Colonic mucosa (tissue), 4 donors: ENCODE data around the gene SLC17A5. TPM values are rescaled to one million over a fixed set of nuclear protein-coding genes. Genes with fewer than 3 reads are reported as not detected.

ENCODE experiments used
- DNase-seq: peaks from one replicate; pipeline ENCODE4 v3.0.0-alpha.2; 2020
- H3K27ac ChIP-seq: fragments of 200-600 bp; one replicate; pipeline ENCODE4 v1.8.0; 2021
- H3K27me3 ChIP-seq: fragments of 200-600 bp; one replicate; pipeline ENCODE4 v1.8.0; 2021
- H3K36me3 ChIP-seq: fragments of 200-600 bp; one replicate; pipeline ENCODE4 v1.8.0; 2021
- H3K4me1 ChIP-seq: fragments of 200-600 bp; one replicate; pipeline ENCODE4 v1.8.0; 2021; ENCODE audit warnings: mild to moderate bottlenecking
- H3K4me3 ChIP-seq: fragments of 200-600 bp; one replicate; pipeline ENCODE4 v1.8.0; 2021
- H3K9ac ChIP-seq, 2 donors: one replicate each; pipeline ENCODE4 v1.7.0; 2013; ENCODE audit warnings: control low read depth in 2 of 2, low read depth in 2 of 2, low read length in 2 of 2
- H3K9me3 ChIP-seq: fragments of 200-600 bp; one replicate; pipeline ENCODE4 v1.8.0; 2021
- intact Hi-C: fragments of 100-400 bp; cut with DNase I; formaldehyde crosslinking; loops from one replicate; pipeline ENCODE4 v1.14.1; 2022
- total RNA-seq, 2 donors: library from RNA; stranded (reverse); fragmentation: NEBNext Ultra II Directional in 1 of 2; extraction: Animal tissue kit (Norgen Biotek cat#: 25700) in 1 of 2; gene quantifications; one replicate each; pipeline ENCODE4 v1.2.1, GENCODE V29; 2021
- TF ChIP-seq, protein P1 (sequence below): fragments of 200-600 bp; IDR thresholded peaks from one replicate; pipeline ENCODE4 v1.8.0; 2022; ENCODE audit warnings: antibody characterized with exemption, mild to moderate bottlenecking
- donor health status: healthy.
- donor health status: DM: no; HTN: no; CAD: no.
- donor health status: DM: no; HTN: no; CAD: no.

The SLC17A5 gene, protein sequence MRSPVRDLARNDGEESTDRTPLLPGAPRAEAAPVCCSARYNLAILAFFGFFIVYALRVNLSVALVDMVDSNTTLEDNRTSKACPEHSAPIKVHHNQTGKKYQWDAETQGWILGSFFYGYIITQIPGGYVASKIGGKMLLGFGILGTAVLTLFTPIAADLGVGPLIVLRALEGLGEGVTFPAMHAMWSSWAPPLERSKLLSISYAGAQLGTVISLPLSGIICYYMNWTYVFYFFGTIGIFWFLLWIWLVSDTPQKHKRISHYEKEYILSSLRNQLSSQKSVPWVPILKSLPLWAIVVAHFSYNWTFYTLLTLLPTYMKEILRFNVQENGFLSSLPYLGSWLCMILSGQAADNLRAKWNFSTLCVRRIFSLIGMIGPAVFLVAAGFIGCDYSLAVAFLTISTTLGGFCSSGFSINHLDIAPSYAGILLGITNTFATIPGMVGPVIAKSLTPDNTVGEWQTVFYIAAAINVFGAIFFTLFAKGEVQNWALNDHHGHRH
- total RNA-seq, result 10 to 100 TPM; 24.4 to 41.5 TPM

DNA sequence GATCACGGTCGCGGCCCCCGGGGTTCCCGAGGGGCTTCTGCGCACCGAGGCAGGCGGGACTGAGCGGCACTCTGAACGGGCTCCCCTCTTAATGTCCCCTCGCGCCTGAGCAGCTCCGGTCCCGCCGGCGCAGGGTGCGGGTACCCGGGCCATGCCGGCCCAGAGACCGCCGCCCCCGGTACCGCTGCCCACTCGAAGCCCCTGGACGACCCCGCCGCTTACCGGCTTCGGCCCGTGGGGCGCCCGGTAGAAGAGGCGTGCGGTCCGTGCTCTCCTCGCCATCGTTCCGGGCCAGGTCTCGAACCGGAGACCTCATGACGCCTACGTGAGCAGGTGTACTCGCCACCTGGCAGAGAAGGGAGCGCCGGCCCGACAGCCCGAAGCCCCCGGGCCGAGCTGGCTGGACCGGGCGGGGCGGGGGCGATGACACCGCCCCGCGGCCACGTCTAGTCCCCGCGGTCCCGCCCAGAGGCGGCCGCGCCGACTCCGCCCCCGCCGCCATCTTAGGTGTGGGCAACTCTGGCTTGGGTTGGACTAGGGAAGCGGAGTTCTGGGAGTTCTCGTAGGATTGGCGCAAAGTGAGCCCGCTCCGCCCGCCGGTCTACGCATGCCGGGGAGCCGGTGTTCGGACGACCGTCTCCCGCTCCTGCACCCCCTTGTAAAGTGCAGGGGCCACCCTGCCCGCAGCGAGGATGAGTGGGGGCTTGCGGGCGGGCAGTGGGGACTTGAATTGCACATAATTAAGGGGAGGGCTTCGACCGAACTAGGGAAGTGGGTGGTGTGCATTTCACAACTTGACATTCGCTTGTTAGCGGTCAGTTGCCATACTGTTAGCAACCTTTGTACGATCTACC is at the start of gene SLC17A5:
TSS of gene SLC17A5 (minus strand) at position 422 of the 854 bp plus-strand sequence. CDS start at position 316, 106 bp downstream.
- Histone ChIP-seq H3K9ac (peak within 1 kb of the TSS; percentile 91 to 99), H3K27me3 (no peaks in the 10 kb centered on the region), H3K4me1 (no peaks in the 10 kb centered on the region), H3K9me3 (no peaks in the 10 kb centered on the region), H3K4me3 (peak within 1 kb of the TSS; percentile 98), H3K27ac (peak within 1 kb of the TSS; percentile 98), H3K36me3 (no peaks in the 10 kb centered on the region)
- TF ChIP-seq, protein P1, sequence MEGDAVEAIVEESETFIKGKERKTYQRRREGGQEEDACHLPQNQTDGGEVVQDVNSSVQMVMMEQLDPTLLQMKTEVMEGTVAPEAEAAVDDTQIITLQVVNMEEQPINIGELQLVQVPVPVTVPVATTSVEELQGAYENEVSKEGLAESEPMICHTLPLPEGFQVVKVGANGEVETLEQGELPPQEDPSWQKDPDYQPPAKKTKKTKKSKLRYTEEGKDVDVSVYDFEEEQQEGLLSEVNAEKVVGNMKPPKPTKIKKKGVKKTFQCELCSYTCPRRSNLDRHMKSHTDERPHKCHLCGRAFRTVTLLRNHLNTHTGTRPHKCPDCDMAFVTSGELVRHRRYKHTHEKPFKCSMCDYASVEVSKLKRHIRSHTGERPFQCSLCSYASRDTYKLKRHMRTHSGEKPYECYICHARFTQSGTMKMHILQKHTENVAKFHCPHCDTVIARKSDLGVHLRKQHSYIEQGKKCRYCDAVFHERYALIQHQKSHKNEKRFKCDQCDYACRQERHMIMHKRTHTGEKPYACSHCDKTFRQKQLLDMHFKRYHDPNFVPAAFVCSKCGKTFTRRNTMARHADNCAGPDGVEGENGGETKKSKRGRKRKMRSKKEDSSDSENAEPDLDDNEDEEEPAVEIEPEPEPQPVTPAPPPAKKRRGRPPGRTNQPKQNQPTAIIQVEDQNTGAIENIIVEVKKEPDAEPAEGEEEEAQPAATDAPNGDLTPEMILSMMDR, result no peak
- intact Hi-C loops, result no loop called here
- DNase-seq, result peak; percentile 97

DNA sequence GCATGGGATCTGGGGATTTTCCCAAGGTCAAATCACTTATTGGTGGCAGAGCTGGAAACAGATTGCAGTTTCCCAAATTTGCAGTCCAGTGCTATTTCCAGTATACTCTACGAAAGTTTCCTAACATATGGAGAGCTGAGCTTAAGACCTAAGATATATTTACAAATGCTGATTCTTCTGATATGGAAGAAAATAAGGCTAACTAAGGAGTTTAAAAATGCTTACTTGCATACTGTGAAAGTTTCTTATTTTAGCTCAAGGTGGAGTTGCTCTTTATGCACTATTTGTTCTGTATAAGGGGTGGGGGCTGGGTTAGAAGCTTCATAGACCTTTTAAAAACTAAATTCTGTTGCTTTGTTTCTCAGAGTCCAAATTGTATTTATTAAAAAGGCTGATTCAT is 49.7 kb upstream of the SLC17A5 start:
- Histone ChIP-seq H3K4me3 (no peak overlapping the region), H3K4me1 (no peaks in the 10 kb centered on the region), H3K9ac (no peak overlapping the region), H3K36me3 (no peaks in the 10 kb centered on the region), H3K27ac (no peak overlapping the region), H3K9me3 (no peaks in the 10 kb centered on the region), H3K27me3 (no peaks in the 10 kb centered on the region)
- intact Hi-C loops, result no loop called here
- DNase-seq, result no peak
- TF ChIP-seq, protein P1, result no peak

DNA sequence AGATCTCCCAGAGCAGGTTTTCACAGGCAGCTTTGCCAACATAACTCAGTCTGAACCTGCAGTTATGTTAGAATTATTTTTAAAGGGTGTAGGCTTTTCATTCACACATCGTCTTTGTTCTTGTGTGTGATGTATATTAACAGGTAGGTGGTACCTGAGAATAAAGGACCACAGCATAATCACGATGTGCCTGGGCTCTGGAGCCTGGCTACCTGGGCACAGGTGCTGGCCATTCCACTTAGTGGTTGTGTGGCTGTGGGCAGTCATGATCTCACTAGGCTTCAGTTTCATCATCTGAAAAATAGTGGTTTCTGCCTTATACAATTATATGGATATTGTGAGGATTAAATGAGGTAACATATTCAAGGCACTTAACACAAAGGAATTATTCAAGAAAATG is 48.7 kb upstream of the SLC17A5 start:
- H3K27me3 ChIP-seq, result no peaks in the 10 kb centered on the region
- DNase-seq, result no peak
- TF ChIP-seq, protein P1, result no peak
- no peak overlapping the region for H3K4me3 ChIP-seq
- H3K9ac ChIP-seq, result no peak overlapping the region
- no peaks in the 10 kb centered on the region for H3K4me1 ChIP-seq
- no peak overlapping the region for H3K27ac ChIP-seq
- H3K36me3 ChIP-seq, result no peaks in the 10 kb centered on the region
- H3K9me3 ChIP-seq, result no peaks in the 10 kb centered on the region
- intact Hi-C loops, result no loop called here

DNA sequence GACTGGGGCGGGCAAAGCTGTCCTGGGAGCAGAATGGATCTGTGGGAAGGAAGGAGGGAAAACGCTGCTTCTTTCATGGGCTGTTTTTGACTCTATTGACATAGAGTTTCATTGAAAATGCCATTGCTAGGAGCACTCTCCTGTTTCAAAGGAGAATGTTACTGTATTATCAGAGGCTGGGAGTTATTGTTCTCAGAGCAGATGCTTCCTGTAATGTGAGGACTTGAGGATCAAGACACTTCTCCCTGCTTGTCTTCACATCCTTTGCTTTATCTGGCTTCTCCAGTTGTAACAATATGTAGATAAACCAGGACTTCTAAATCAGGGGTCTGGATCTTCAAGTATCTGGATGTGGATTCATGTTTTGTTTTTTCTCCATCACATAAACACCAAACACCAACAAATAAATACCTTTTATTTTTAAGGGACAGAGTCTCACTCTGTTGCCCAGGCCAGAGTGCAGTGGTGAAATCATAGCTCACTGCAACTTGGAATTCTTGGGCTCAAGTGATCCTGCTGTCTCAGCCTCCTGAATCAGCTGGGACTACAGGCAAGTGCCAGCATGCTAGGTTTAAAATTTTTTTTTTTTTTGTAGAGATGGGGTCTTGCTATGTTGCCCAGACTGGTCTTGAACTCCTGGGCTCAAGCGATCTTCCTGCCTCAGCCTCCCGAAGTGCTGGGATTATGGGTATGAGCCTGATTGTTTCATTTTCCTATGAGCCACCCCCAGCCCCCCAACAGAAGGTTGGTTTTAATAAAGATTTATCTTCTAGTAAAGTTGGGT is 46.1 kb upstream of the SLC17A5 start:
- H3K9me3 ChIP-seq, result no peaks in the 10 kb centered on the region
- intact Hi-C loops, result no loop called here
- H3K36me3 ChIP-seq, result no peaks in the 10 kb centered on the region
- no peak overlapping the region for H3K4me3 ChIP-seq
- DNase-seq, result no peak
- no peaks in the 10 kb centered on the region for H3K4me1 ChIP-seq
- H3K9ac ChIP-seq, result no peak overlapping the region
- no peaks in the 10 kb centered on the region for H3K27me3 ChIP-seq
- TF ChIP-seq, protein P1, result no peak
- H3K27ac ChIP-seq, result no peak overlapping the region
